Measurements from ENCODE around the gene FAIM. TPM values are rescaled to one million over a fixed set of nuclear protein-coding genes. Genes with fewer than 3 reads are reported as not detected.
"Not testable (repeated sequence)": the region's sequence is repeated elsewhere in the genome, so short reads cannot be mapped to it uniquely, and the experiment has no call there.

Gene FAIM
- total RNA-seq, 2 experiments from 2014 or later = 6.0 TPM

GRCh38 chr3:138594150-138594934, 14.2 kb upstream of the FAIM start, which contains the start of gene CEP70:
Gene CEP70, minus strand, starts transcription at chr3:138594260. Its CDS starts 21,333 bp downstream, at chr3:138572927.
- Mint-ChIP-seq H3K4me1 (ENCODE audit: low read depth) (no peaks in the 10 kb centered on the region), H3K27ac (peak within 1 kb of the TSS; percentile 91), H3K36me3 (ENCODE audit: low read depth) (no peaks in the 10 kb centered on the region), H3K27me3 (no peaks in the 10 kb centered on the region), H3K9me3 (no peaks in the 10 kb centered on the region), H3K4me3 (peak within 1 kb of the TSS; percentile 80)
- peak; percentile 95 for DNase-seq
- intact Hi-C loops (cut with micrococcal nuclease) = loop anchor here (2.0 to 10.0 kb wide), 3 partner anchors 100 to 320 kb away; no protein-coding TSS in a partner anchor
- CTCF ChIA-PET = interaction anchor here (0.6 to 9.9 kb wide), 38 partner anchors 8 to 796 kb away, joined by 3 to 263 read pairs (median 4); partner anchors contain the start of genes ESYT3, FAIM and PIK3CB
- TF ChIP-seq CTCF (IDR thresholded peaks at IDR 0.05) = peak; percentile 85
- POLR2A ChIA-PET = interaction anchor here (0.6 to 3.0 kb wide), 11 partner anchors 10 to 321 kb away, joined by 3 to 16 read pairs (median 4); partner anchors contain the start of genes ESYT3 and FAIM
- peak; percentile 96 for ATAC-seq

- intact Hi-C loops (cut with micrococcal nuclease) = loop anchor here (2.0 to 10.0 kb wide), 3 partner anchors 100 to 320 kb away; no protein-coding TSS in a partner anchor
- H3K27ac Mint-ChIP-seq = peak overlapping the region; percentile 91
- ATAC-seq = no peak
- ChIA-PET CTCF (interaction anchor here (1.0 to 9.9 kb wide), 26 partner anchors 10 to 795 kb away, joined by 3 to 263 read pairs (median 6); partner anchors contain the start of genes FAIM and PIK3CB), POLR2A (interaction anchor here (0.6 to 3.0 kb wide), 6 partner anchors 14 to 320 kb away, joined by 3 to 16 read pairs (median 6); partner anchors contain the start of gene FAIM)
- DNase-seq = no peak
- H3K36me3 Mint-ChIP-seq (ENCODE audit: low read depth) = no peaks in the 10 kb centered on the region
- TF ChIP-seq CTCF (IDR thresholded peaks at IDR 0.05) = peak; percentile 24
- no peaks in the 10 kb centered on the region for H3K4me1 Mint-ChIP-seq (ENCODE audit: low read depth)
- H3K4me3 Mint-ChIP-seq = peak overlapping the region; percentile 80
- H3K27me3 Mint-ChIP-seq = no peaks in the 10 kb centered on the region
- no peaks in the 10 kb centered on the region for H3K9me3 Mint-ChIP-seq
Measured at GRCh38 chr3:138594935-138595610, 13.5 kb upstream of the FAIM start.

GRCh38 chr3:138597186-138597976, 11.2 kb upstream of the FAIM start:
- not testable (repeated sequence) for H3K4me3 Mint-ChIP-seq; ATAC-seq; H3K27me3 Mint-ChIP-seq; H3K4me1 Mint-ChIP-seq (ENCODE audit: low read depth); H3K27ac Mint-ChIP-seq; H3K9me3 Mint-ChIP-seq; DNase-seq; H3K36me3 Mint-ChIP-seq (ENCODE audit: low read depth)
- CTCF ChIA-PET = interaction anchor here (0.6 to 3.0 kb wide), 3 partner anchors 29 to 326 kb away, joined by 3 to 25 read pairs (median 3); no protein-coding TSS in a partner anchor
- POLR2A ChIA-PET = interaction anchor here (0.5 kb wide), 1 partner anchor 427 kb away, joined by 3 read pairs; no protein-coding TSS in a partner anchor
- intact Hi-C loops (cut with micrococcal nuclease) = loop anchor here (10.0 kb wide), 1 partner anchor 97 kb away; no protein-coding TSS in a partner anchor

GRCh38 chr3:138598534-138598933, 10.0 kb upstream of the FAIM start:
- no peak for TF ChIP-seq CTCF (IDR thresholded peaks at IDR 0.05)
- Mint-ChIP-seq H3K36me3 (ENCODE audit: low read depth) (peaks cover 7% of the 10 kb centered on the region), H3K4me3 (no peak overlapping the region), H3K4me1 (ENCODE audit: low read depth) (no peaks in the 10 kb centered on the region), H3K9me3 (peaks cover 1% of the 10 kb centered on the region), H3K27ac (no peak overlapping the region), H3K27me3 (no peaks in the 10 kb centered on the region)
- intact Hi-C loops (cut with micrococcal nuclease) = loop anchor here (10.0 kb wide), 1 partner anchor 96 kb away; no protein-coding TSS in a partner anchor
- ChIA-PET CTCF (interaction anchor here (1.0 to 3.0 kb wide), 2 partner anchors 317 to 337 kb away, joined by 3 to 25 read pairs; no protein-coding TSS in a partner anchor), POLR2A (no interaction called here)
- ATAC-seq (no peak), DNase-seq (no peak)

All from activated CD8-positive, alpha-beta T cell treated with anti-CD3 and anti-CD28 coated beads for 36 hours (primary cell).